Measurements from ENCODE around the gene PTPN22.

PTPN22 gene

DNA sequence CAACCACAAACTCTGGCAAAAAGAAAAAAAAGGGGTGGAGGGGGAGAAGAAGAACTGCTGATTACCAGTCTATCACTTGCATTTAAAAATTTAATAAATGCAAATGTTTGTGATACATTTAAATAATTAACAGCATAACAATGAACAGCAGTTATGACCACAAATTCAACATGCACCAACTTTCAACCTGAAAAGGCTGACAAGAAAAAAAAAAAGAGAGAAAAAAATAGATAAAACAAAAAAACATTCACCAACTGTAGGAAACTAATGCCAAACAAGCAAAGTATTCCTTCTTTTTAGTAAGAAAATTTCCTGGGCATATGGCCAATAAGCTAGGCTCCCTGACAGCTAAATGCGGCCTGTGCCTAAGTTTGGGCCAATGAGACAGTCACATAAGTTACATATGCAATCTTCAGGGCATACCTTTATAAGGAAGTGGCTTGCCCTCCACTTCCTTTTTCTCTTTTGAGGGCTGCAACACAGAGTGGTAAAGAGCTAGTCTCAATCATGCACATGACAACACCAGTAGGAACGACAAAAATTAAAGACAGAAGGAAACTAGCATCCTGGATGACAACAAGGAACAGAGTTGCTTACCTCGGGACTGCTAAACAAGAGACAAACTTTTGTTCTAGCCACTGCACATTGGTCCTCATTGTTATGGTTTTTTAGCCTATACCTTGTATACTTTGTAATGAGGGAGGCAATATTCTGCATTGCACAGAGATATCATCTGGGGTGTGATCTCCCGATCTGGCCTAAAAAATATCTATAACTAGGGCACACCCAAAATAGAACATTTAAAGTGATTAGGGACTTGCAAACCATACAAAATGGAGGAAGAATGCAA, 88.0 kb downstream of the PTPN22 start:
- no peaks in the 10 kb centered on the region for H3K27me3 Mint-ChIP-seq
- H3K9me3 Mint-ChIP-seq = no peaks in the 10 kb centered on the region
- H3K36me3 Mint-ChIP-seq (ENCODE audit: low read depth) = peaks cover 7% of the 10 kb centered on the region
- DNase-seq (no peak), ATAC-seq (peak; percentile 83)
- peaks cover 54% of the 10 kb centered on the region for H3K4me1 Mint-ChIP-seq
- H3K4me3 Mint-ChIP-seq = peak overlapping the region; percentile 62
- H3K27ac Mint-ChIP-seq = peak overlapping the region; percentile 92

DNA sequence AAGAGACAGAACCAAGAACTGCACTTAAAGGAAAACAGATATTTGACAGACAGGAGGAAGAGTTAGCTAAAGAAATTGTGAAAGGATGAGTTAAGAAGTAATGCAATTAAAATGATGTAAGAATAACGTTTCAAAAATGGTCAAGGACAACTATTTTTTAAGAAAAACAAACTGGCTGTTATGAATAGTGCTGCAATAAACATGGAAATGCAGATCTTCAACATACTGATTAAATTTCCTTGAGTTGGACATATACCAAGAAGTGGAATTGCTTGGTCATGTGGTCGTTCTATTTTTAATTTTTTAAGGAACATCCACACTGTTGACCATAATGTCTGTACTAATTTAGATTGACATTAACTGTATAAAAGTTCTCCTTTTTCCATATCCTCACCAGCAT, 89.1 kb downstream of the PTPN22 start:
- Mint-ChIP-seq H3K9me3 (no peaks in the 10 kb centered on the region), H3K36me3 (ENCODE audit: low read depth) (peaks cover 5% of the 10 kb centered on the region), H3K27ac (peak overlapping the region; percentile 92), H3K4me3 (no peak overlapping the region), H3K27me3 (no peaks in the 10 kb centered on the region), H3K4me1 (peaks cover 43% of the 10 kb centered on the region)
- DNase-seq (no peak), ATAC-seq (no peak)

DNA sequence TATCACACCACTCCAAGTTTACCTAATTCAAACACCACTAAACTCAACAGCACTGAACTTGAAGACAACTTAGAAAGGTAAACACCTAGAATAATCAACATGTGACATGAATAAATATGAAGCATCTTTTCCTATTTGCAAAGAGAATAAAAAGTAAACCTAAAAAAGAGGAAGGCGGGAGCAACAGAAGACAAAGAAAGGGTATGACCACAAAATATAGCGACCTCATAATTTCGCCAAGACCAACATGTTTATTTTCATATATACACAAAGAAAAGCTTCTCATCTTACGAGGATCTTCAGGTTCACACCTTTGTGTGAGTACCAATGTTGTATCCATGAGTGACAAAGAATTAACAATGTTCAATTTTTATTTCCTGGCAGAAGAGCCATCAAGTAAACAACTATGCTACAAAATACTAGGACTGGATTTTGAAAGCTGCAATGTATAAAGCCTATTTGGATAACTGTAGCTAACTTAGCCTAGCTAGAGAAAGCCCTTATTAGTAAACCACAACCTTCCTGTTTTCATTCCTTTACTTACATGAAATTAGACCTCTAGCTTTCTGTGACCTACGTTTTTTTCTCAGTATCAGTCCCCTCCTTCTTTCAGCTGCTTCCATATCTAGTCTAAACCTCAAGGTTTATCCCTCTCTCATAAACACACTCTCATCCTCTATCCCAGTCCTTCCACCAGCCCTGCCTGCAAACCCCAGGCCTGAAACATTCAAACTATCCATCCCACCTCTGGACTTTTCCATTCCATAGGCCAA, 91.0 kb downstream of the PTPN22 start:
- no peaks in the 10 kb centered on the region for H3K9me3 Mint-ChIP-seq
- ATAC-seq (no peak), DNase-seq (no peak)
- H3K4me3 Mint-ChIP-seq = no peak overlapping the region
- no peaks in the 10 kb centered on the region for H3K27me3 Mint-ChIP-seq
- H3K4me1 Mint-ChIP-seq = peaks cover 28% of the 10 kb centered on the region
- H3K27ac Mint-ChIP-seq = no peak overlapping the region
- H3K36me3 Mint-ChIP-seq (ENCODE audit: low read depth) = peaks cover 14% of the 10 kb centered on the region

DNA sequence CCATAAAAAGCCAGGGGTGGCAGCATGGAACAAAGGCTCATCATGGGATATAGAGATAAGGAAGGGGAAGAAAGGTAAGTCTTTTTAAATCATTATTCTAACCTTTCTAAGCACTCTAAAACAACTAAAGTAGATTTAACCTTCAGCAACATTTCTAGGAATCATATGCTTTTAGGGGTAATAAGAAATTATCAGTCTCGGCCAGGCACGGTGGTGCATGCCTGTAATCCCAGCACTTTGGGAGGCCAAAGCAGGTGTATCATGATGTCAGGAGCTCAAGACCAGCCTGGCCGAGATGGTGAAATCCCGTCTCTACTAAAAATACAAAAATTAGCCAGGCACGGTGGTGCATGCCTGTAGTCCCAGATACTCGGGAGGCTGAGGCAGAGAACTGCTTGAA, 92.0 kb downstream of the PTPN22 start:
- Mint-ChIP-seq H3K36me3 (ENCODE audit: low read depth) (peaks cover 16% of the 10 kb centered on the region), H3K4me1 (peaks cover 23% of the 10 kb centered on the region), H3K4me3 (no peak overlapping the region), H3K9me3 (no peaks in the 10 kb centered on the region), H3K27me3 (no peaks in the 10 kb centered on the region), H3K27ac (no peak overlapping the region)
- DNase-seq = no peak
- ATAC-seq = no peak

DNA sequence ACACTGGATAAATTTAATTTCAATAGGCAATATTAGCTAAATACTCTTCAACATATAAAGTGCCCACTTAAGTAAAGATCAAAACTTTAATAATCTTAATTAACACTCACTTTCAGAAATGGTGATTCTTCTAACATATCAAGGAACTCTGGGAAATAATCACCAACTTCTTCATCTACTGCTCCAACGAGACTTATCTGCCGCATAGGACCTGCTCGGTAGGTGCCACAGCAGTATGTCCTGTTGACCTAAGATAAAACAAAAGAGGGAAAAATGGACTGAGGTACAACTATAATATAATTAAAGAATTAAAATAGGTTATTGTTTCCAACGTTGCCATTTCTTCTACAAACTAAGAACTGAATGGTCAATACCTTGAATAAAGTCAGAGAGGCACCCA, 94.0 kb downstream of the PTPN22 start:
- H3K4me3 Mint-ChIP-seq = no peak overlapping the region
- H3K27me3 Mint-ChIP-seq = no peaks in the 10 kb centered on the region
- peaks cover 15% of the 10 kb centered on the region for H3K36me3 Mint-ChIP-seq (ENCODE audit: low read depth)
- ATAC-seq = no peak
- H3K9me3 Mint-ChIP-seq = no peaks in the 10 kb centered on the region
- no peak for DNase-seq
- H3K27ac Mint-ChIP-seq = no peak overlapping the region
- H3K4me1 Mint-ChIP-seq = peaks cover 4% of the 10 kb centered on the region

DNA sequence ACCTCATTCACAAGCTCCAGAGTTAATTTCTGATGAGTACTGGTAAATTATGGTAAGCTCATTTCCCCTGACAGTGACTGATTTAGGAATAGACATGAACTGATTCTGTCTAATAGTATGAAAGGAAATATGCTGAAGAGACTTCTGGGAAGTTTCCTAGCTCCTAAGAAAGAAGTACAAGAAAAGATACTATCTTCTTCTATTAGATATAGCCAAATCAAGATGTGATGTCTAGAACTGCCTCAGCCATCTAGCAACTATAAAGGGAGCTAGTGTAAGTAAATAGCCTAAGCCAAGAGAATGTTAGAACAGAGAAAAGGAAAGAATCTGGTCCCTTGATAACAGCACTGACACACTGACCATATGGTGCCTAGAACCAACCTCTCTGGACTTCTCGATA, 101.5 kb downstream of the PTPN22 start:
- H3K36me3 Mint-ChIP-seq (ENCODE audit: low read depth) = peaks cover 26% of the 10 kb centered on the region
- H3K4me3 Mint-ChIP-seq = no peak overlapping the region
- H3K4me1 Mint-ChIP-seq = peaks cover 16% of the 10 kb centered on the region
- H3K9me3 Mint-ChIP-seq = no peaks in the 10 kb centered on the region
- DNase-seq (no peak), ATAC-seq (no peak)
- no peak overlapping the region for H3K27ac Mint-ChIP-seq
- no peaks in the 10 kb centered on the region for H3K27me3 Mint-ChIP-seq

DNA sequence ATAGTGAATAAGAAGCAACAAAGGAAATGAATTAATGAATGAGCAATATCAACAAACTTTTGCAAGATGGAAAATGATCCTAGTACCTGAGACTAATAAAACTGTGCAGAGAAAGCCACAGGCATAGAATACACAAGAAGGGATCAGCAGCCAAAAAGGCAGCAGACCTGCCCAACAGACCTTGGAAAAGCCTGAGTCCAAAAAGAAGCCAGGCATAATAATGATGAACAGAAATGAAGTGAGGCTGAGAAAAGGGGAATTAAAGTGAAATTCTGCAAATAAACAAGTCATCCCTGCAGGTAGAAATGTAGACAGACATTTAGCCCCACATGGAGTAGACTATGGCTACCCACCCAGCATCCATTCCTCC, 101.9 kb downstream of the PTPN22 start:
- Mint-ChIP-seq H3K9me3 (no peaks in the 10 kb centered on the region), H3K36me3 (ENCODE audit: low read depth) (peaks cover 28% of the 10 kb centered on the region), H3K27me3 (no peaks in the 10 kb centered on the region), H3K27ac (no peak overlapping the region), H3K4me3 (no peak overlapping the region), H3K4me1 (peaks cover 16% of the 10 kb centered on the region)
- DNase-seq (no peak), ATAC-seq (no peak)

DNA sequence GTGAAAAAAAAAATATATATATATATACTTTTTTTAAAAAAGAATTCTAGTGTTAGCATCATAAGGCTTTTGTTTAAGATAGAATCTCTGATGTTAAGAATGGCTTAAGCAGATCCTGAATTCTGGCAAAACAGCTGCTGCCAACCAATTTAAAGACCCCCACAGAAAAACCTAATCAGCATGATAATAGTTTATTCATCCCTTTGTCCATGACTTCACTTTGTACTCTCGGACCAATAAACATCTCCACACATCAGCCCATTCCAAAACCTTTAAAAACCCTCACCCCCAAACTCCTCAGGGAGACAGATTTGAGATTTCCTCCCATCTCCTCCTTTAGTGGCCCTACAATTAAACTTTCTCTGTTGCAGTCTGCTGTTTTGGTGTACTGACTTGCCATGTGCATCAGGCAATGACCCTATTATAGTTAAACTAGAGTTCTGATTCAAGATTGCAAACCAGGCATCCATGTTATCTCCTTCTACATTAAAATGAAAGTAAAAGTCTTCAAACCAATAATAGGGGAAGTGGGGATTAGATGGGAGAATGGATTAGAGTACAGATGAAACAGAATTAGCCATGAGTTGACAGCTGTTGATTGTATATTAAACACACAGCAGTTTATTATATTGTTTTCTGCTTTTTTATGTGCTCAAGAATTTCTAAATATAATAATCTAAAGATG, 102.5 kb downstream of the PTPN22 start:
- DNase-seq (no peak), ATAC-seq (no peak)
- H3K36me3 Mint-ChIP-seq (ENCODE audit: low read depth) = peaks cover 28% of the 10 kb centered on the region
- H3K4me1 Mint-ChIP-seq = peaks cover 16% of the 10 kb centered on the region
- peak overlapping the region; percentile 42 for H3K27ac Mint-ChIP-seq
- no peaks in the 10 kb centered on the region for H3K27me3 Mint-ChIP-seq
- no peak overlapping the region for H3K4me3 Mint-ChIP-seq
- H3K9me3 Mint-ChIP-seq = no peaks in the 10 kb centered on the region

DNA sequence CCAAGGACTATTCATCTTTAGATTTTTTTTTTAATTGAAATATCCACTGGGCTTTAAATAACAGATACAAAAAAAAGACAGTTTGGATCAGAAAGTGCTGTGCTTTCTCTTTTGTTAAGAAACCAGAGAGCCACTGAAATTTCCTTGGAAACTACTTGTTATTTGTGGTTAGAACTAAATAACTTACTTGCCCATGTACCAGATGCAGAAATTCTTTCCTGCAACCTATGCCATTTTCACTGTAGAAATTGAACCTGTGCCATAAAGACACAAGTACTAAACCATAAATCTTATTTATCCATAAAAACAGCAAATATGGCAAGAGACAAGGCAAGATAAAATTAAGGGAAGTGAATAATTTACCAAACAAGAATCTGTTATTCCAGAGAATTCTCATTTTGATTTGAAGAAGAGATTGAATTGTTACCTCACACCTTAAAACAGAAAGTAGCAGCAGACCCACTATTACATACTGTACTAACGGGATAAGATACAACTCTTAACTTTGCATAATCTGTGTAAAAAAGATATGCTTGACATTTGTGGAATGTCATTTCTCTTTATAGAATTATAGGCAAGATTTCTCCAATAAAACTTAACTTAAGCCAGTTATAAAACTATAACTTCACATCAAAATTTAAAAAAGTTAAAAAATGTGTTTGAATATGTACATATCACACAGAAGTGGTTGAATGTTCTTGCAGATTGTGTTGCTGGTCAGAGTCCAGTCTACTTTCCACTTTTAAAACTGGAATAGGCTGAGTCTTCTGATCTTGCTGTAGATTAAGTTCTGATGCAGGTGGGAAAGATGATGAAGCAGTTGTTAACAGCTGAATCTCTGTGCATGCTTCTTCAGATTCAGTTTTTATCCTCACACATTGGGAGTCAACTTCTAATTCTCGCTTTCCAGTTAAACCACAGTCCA, 105.9 kb downstream of the PTPN22 start:
- ATAC-seq (no peak), DNase-seq (no peak)
- Mint-ChIP-seq H3K4me3 (no peak overlapping the region), H3K36me3 (ENCODE audit: low read depth) (peaks cover 28% of the 10 kb centered on the region), H3K9me3 (no peaks in the 10 kb centered on the region), H3K4me1 (peaks cover 14% of the 10 kb centered on the region), H3K27ac (no peak overlapping the region), H3K27me3 (no peaks in the 10 kb centered on the region)

All from activated naive CD8-positive, alpha-beta T cell treated with anti-CD3 and anti-CD28 coated beads, Interleukin-2, amount 50 U/mL, for 24 hours (primary cell).